Stimulated activated CD8-positive, alpha-beta memory T cell treated with anti-CD3 and anti-CD28 coated beads, Interleukin-12 subunit alpha, Interleukin-12 subunit beta, amount 100 ng/mL, for 1 hour (primary cell): Measurements from ENCODE around the gene HBP1.
A peak's percentile ranks its signal among the peaks of the same experiment; 100 is the strongest.
"Not testable (repeated sequence)": the region's sequence is repeated elsewhere in the genome, so short reads cannot be mapped to it uniquely, and the experiment has no call there.

ENCODE experiments used
- DNase-seq: peaks from one replicate; pipeline ENCODE4 v3.0.0-alpha.2; 2020; ENCODE audit warnings: low read depth

The HBP1 gene

GRCh38 chr7:107168233-107169119 lies at the start of gene HBP1:
Gene HBP1 (plus strand): TSS chr7:107169003. CDS start chr7:107179894, 10,891 bp downstream.
- peak; percentile 97 for DNase-seq

GRCh38 chr7:107119376-107120105 lies 49.3 kb upstream of the HBP1 start:
- no peak for DNase-seq

GRCh38 chr7:107122486-107122911 lies 46.3 kb upstream of the HBP1 start:
- no peak for DNase-seq

- no peak for DNase-seq
These were observed 45.4 kb upstream of the HBP1 start for GRCh38 chr7:107123392-107123791.

- DNase-seq: no peak
These were observed 43.3 kb upstream of the HBP1 start for GRCh38 chr7:107125475-107125874.

GRCh38 chr7:107128217-107128616 lies 40.6 kb upstream of the HBP1 start:
- DNase-seq: no peak

GRCh38 chr7:107128748-107129147 lies 40.1 kb upstream of the HBP1 start:
- no peak for DNase-seq

GRCh38 chr7:107130487-107131220 lies 38.1 kb upstream of the HBP1 start:
- DNase-seq: no peak

GRCh38 chr7:107133396-107133795 lies 35.4 kb upstream of the HBP1 start:
- no peak for DNase-seq

GRCh38 chr7:107138696-107139420 lies 29.9 kb upstream of the HBP1 start:
- no peak for DNase-seq

GRCh38 chr7:107143875-107144274 lies 24.9 kb upstream of the HBP1 start:
- DNase-seq: not testable (repeated sequence)

- DNase-seq: no peak
These were observed 23.6 kb upstream of the HBP1 start for GRCh38 chr7:107145067-107145838.

GRCh38 chr7:107147464-107148393 lies 21.1 kb upstream of the HBP1 start:
- no peak for DNase-seq

GRCh38 chr7:107148721-107149120 lies 20.1 kb upstream of the HBP1 start:
- DNase-seq: no peak

- no peak for DNase-seq
These were observed 18.9 kb upstream of the HBP1 start for GRCh38 chr7:107149863-107150262.

- DNase-seq: peak; percentile 70
These were observed 18.3 kb upstream of the HBP1 start for GRCh38 chr7:107150375-107151073.

- no peak for DNase-seq
These were observed 17.3 kb upstream of the HBP1 start for GRCh38 chr7:107151538-107151937.

- DNase-seq: no peak
These were observed 16.8 kb upstream of the HBP1 start for GRCh38 chr7:107152011-107152410.

- no peak for DNase-seq
These were observed 14.0 kb upstream of the HBP1 start for GRCh38 chr7:107154826-107155225.
